Measurements from ENCODE around the gene SFXN4. TPM values are rescaled to one million over a fixed set of nuclear protein-coding genes. Genes with fewer than 3 reads are reported as not detected.
"Not testable (repeated sequence)": the region's sequence is repeated elsewhere in the genome, so short reads cannot be mapped to it uniquely, and the experiment has no call there.

The SFXN4 gene
- total RNA-seq, 1 donor from 2014 or later: 52.7 TPM

DNA sequence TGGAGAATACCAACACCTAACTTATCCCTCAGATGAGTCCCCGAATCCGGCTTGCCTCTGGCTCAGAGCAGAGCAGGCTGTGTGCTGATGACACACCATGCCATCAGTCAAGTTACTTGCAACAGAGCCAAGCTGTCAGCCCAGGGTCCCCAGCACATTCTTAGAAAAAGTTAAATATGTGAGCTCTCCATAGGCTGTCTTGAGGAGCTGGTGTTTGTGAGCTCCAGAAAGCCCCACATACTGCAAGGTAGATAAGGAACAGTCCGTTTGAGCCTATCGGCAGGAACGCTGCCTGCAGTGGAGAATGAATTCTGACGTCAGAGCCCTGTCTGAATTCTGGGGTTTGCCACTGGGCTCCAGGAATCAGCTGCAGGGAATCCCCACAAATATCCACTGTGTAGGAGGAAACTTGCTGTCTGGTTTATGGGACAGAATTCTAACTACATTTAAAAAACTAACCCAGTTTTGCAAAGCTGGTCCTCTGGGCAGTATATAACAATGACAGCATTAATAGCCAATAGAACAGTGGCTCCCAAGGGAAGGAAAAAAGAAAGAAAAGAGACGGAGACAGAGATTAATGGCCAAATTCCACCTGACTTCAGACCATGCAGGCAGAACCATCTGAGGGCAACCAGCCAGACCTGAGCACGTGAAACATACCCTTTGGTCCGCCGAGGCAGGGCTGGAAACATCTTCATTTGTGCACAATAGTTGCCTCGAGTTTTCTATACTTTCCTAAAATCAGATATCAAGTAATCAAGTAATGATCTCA is 3.6 kb downstream of the SFXN4 start:
- Histone ChIP-seq H3K4me1 (peaks cover 39% of the 10 kb centered on the region), H3K27ac (replicated peaks) (peak overlapping the region; percentile 17), H3K36me3 (peaks cover 47% of the 10 kb centered on the region), H3K4me3 (no peak overlapping the region), H3K27me3 (ENCODE audit: low read depth) (no peaks in the 10 kb centered on the region), H3K9me3 (replicated peaks) (no peaks in the 10 kb centered on the region)
- intact Hi-C loops (cut with micrococcal nuclease): no loop called here
- TF ChIP-seq, protein P1, sequence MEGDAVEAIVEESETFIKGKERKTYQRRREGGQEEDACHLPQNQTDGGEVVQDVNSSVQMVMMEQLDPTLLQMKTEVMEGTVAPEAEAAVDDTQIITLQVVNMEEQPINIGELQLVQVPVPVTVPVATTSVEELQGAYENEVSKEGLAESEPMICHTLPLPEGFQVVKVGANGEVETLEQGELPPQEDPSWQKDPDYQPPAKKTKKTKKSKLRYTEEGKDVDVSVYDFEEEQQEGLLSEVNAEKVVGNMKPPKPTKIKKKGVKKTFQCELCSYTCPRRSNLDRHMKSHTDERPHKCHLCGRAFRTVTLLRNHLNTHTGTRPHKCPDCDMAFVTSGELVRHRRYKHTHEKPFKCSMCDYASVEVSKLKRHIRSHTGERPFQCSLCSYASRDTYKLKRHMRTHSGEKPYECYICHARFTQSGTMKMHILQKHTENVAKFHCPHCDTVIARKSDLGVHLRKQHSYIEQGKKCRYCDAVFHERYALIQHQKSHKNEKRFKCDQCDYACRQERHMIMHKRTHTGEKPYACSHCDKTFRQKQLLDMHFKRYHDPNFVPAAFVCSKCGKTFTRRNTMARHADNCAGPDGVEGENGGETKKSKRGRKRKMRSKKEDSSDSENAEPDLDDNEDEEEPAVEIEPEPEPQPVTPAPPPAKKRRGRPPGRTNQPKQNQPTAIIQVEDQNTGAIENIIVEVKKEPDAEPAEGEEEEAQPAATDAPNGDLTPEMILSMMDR (IDR thresholded peaks at IDR 0.05; ENCODE audit: borderline replicate concordance): peak; percentile 16
- no peak for DNase-seq

DNA sequence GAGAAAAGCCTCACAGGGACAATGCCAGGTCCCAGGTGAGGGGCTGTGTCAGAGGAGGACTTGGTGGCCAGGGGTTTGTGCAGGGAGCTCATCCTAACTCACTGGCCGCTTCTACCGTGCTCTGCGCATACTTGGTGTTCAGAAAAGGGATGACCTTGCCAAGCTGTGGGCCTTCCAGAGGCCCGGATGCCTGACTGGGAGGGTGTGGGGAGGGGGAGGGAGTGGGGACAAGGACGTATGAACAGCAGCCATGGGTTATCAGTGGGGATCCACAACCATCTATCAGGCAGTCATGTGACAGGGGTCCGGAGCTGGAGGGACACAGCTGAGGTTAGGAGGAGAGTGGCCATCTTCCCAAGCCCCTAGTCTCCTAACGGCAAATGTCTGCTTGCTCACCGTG is 6.2 kb downstream of the SFXN4 start:
- intact Hi-C loops (cut with micrococcal nuclease): no loop called here
- TF ChIP-seq, protein P1 (IDR thresholded peaks at IDR 0.05; ENCODE audit: borderline replicate concordance): no peak
- Histone ChIP-seq H3K4me3 (no peak overlapping the region), H3K27me3 (ENCODE audit: low read depth) (no peaks in the 10 kb centered on the region), H3K9me3 (replicated peaks) (no peaks in the 10 kb centered on the region), H3K27ac (replicated peaks) (no peak overlapping the region), H3K4me1 (peaks cover 17% of the 10 kb centered on the region), H3K36me3 (peaks cover 72% of the 10 kb centered on the region)
- no peak for DNase-seq

DNA sequence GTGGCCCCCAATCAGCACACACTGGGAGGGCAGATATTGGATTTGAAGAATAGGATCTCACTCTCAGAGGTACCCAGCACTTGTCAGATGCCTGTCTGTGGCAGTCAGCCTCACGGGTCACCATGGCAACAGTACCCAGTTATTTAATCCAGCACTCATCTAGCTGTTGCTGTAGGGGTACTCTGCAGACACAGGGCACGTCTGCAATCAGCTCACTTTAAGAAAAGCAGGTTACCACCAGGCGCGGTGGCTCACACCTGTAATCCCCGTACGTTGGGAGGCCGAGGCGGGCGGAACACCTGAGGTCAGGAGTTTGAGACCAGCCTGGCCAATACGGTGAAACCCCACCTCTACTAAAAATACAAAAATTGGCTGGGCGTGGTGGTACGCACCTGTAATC is 11.9 kb downstream of the SFXN4 start:
- Histone ChIP-seq H3K4me1 (peaks cover 6% of the 10 kb centered on the region), H3K27ac (replicated peaks) (no peak overlapping the region), H3K9me3 (replicated peaks) (no peaks in the 10 kb centered on the region), H3K36me3 (peaks cover 100% of the 10 kb centered on the region), H3K4me3 (no peak overlapping the region), H3K27me3 (ENCODE audit: low read depth) (no peaks in the 10 kb centered on the region)
- TF ChIP-seq, protein P1 (IDR thresholded peaks at IDR 0.05; ENCODE audit: borderline replicate concordance): no peak
- intact Hi-C loops (cut with micrococcal nuclease): no loop called here
- DNase-seq: no peak

GRCh38 chr10:119153041-119153440 is 12.5 kb downstream of the SFXN4 start:
- Histone ChIP-seq H3K4me1 (peaks cover 6% of the 10 kb centered on the region), H3K36me3 (peaks cover 100% of the 10 kb centered on the region), H3K9me3 (replicated peaks) (no peaks in the 10 kb centered on the region), H3K27ac (replicated peaks) (no peak overlapping the region), H3K27me3 (ENCODE audit: low read depth) (no peaks in the 10 kb centered on the region), H3K4me3 (no peak overlapping the region)
- intact Hi-C loops (cut with micrococcal nuclease): no loop called here
- DNase-seq: no peak
- TF ChIP-seq, protein P1 (IDR thresholded peaks at IDR 0.05; ENCODE audit: borderline replicate concordance): no peak

DNA sequence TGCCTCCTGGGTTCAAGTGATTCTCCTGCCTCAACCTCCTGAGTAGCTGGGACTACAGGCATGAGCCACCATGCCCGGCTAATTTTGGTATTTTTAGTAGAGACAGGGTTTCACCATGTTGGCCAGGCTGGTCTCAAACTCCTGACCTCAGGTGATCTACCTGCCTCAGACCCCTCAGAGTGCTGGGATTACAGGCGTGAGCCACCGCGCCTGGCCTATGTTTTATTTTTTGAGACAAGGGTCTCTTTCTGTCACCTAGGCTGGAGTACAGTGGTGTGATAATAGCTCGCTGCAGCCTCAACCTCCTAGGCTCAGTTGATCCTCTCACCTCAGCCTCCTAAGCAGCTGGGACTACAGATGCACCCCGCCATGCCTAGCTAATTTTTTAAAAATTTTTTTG is 13.9 kb downstream of the SFXN4 start:
- peaks cover 100% of the 10 kb centered on the region for H3K36me3 ChIP-seq
- H3K9me3 ChIP-seq (replicated peaks); H3K27ac ChIP-seq (replicated peaks); H3K4me3 ChIP-seq; DNase-seq; intact Hi-C loops (cut with micrococcal nuclease); H3K27me3 ChIP-seq (ENCODE audit: low read depth); H3K4me1 ChIP-seq: not testable (repeated sequence)

- intact Hi-C loops (cut with micrococcal nuclease): no loop called here
- peaks cover 92% of the 10 kb centered on the region for H3K36me3 ChIP-seq
- TF ChIP-seq, protein P1 (IDR thresholded peaks at IDR 0.05; ENCODE audit: borderline replicate concordance): no peak
- H3K4me3 ChIP-seq: no peak overlapping the region
- DNase-seq: no peak
- no peak overlapping the region for H3K27ac ChIP-seq (replicated peaks)
- H3K4me1 ChIP-seq: peaks cover 18% of the 10 kb centered on the region
- no peaks in the 10 kb centered on the region for H3K9me3 ChIP-seq (replicated peaks)
- no peaks in the 10 kb centered on the region for H3K27me3 ChIP-seq (ENCODE audit: low read depth)
These were observed 15.8 kb downstream of the SFXN4 start for GRCh38 chr10:119149729-119150128.
